ENCODE results near the gene LBP.
"Not testable (repeated sequence)": the region's sequence is repeated elsewhere in the genome, so short reads cannot be mapped to it uniquely, and the experiment has no call there.

The LBP gene

DNA sequence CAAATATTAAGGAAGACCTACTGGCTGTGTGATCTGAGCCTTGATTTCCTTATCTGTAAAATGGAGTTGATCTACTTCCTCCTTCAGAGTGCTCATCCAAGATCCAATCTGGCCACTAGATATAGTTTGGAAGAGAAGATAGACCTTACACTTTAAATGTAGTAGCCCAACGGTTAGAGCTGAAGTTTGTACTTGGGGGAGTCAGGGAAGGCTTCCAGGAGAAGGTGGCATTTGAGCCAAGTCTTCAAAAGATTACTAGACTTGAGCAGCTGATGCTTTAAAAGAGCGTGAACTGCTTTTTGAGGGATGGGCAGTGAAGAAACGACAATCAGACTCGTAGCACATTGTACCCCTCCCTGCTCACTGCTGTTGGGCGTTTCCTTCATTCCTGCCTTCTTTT lies 3.6 kb downstream of the LBP start:
- DNase-seq (ENCODE audit: low read depth), result no peak

DNA sequence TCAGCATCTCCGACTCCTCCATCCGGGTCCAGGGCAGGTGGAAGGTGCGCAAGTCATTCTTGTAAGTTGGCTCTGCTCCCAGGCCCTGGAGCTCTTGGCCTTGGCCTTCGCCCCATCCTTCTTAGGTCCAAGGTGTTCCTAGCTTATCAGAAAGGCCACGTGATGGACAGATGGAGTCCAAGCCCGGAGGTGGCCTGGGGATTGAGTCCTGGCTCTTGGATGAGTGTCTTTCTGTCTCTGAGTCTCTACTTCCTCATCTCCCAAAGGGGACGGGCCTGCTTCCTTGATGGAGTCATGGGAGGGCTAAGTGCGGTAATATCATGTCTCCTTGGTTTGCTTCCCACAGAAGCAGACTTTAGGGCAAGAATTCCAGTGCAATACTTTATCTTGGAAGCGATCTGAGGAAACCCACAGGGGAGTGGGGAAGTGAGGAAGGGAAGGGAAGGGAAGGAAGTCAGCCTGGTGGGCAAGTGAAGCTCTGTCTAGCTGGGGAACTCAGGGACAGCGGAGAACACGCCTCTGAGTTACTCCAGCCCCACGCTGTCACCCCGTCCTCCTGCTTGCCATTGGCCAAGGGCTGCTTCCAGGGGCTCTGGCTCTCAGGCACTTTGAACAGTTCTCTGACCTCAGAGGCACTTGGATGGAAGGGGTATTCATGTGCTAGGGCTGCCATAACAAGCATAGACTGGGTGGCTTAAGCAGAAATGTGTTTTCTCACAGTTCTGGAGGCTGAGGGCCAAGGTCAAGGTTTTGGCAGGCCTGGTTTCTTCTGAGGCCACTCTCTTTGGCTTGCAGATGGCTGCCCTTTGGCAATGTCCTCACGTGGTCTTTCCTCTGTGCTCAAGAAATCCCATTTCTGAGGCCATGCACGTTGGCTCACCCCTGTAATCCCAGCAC lies 4.8 kb downstream of the LBP start:
- no peak for DNase-seq (ENCODE audit: low read depth)

DNA sequence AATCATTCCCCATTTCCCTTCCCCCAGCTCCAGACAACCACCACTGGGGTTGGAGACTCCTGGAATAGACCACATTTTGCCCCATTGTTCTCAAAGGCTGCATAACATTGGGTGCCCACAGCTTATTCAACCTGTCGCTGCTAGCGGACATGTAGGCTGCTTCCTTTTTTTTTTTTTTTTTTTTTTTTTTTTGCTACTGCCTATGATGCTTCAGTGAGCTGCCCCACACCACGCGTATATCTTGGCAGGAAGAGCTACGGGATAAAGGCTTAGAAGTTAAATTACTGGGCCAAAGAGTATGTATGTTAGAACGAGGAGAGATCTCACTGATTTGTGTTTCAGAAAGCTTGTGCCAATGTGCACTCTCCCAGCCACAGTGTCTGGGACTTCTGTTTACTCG lies 7.0 kb downstream of the LBP start:
- no peak for DNase-seq (ENCODE audit: low read depth)

DNA sequence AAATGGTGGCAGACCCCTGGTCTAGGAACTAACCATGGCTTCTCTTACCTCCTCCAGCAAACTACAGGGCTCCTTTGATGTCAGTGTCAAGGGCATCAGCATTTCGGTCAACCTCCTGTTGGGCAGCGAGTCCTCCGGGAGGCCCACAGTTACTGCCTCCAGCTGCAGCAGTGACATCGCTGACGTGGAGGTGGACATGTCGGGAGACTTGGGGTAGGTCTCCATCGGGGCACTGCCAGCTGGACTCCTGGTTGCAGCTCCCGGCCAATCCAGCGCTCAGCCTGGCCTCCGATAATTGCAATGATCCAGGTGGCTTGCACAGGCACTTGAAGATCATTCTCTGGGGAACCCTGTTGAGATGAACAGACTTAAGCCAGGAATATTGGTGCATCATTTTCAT lies 7.9 kb downstream of the LBP start:
- DNase-seq (ENCODE audit: low read depth), result no peak

DNA sequence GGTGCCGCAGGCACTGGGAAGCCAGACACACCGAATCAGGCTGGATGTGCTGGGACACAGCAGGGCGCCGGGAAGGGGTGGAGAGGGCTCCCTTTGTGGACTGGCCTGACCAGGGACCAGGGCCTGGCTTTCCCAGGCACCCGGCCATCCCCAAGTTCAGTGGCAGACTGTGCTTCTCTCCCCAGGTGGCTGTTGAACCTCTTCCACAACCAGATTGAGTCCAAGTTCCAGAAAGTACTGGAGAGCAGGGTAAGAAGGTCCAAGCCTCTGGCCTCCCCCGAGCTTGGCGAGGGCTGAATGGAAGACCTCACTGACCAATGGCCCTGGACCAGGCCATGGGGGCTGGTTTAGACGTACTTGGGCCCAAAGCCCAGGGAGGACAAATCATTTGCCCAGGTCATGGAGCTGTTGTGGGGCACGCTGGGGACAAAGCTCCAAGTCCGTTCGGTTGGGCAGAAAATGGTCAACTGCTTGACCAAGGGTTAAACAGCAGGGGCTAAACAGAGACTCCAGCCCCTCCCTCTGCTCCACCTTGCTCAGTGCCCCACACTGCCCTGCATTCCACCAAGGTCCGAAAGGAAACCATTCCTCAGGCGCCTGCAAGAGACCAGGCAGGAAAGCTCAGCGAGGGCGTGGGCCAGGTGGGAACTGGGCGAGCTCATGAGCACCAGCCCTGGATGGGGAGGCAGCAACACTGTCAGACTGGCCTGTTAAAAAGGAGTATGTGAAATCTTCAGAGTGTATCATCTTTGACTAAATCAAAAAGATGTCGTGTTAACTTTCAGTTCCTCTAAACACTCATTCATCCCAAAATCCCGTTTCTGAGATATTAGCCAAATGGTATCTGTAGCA lies 9.1 kb downstream of the LBP start:
- DNase-seq (ENCODE audit: low read depth), result no peak

DNA sequence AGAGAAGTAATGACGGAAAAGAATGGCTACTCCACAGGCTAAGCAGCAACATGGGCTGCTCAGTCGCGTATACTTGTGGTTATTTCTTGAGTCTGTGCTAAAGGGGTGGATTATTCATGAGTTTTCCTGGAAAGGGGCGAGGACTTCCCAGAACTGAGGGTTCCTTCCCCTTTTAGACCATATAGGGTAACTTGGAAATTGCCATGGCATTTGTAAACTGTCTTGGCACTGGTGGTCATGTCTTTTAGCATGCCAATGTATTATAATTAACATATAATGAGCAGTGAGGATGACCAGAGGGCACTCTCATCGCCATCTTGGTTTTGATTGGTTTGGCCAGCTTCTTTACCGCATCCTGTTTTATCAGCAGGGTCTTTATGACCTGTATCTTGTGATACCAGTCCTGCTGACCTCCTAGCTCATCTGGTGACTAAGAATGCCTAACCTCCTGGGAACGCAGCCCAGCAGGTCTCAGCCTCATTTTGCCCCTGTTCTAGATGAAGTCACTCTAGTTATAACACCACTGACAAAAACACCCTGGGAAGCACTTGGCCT lies 11.4 kb downstream of the LBP start:
- DNase-seq (ENCODE audit: low read depth), result no peak

DNA sequence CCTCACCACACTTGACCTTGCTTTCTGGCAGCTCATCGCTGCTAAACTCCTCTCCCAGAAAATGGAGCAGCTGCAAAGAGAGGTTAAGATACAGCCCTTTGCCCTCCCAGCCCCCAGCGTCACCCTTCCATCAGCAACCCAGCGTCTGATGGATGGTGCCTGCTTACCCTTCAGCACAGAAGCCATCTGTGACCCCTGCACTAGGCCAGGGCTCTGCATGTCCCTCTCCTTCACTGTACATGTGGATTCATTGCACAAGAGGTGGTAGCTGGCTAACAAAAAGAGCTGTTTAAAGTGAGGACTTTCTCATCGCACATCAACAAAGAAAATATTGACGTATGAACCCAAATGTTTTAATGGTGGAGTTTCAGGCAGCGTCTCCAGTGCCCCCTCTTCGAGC lies 12.3 kb downstream of the LBP start:
- no peak for DNase-seq (ENCODE audit: low read depth)

DNA sequence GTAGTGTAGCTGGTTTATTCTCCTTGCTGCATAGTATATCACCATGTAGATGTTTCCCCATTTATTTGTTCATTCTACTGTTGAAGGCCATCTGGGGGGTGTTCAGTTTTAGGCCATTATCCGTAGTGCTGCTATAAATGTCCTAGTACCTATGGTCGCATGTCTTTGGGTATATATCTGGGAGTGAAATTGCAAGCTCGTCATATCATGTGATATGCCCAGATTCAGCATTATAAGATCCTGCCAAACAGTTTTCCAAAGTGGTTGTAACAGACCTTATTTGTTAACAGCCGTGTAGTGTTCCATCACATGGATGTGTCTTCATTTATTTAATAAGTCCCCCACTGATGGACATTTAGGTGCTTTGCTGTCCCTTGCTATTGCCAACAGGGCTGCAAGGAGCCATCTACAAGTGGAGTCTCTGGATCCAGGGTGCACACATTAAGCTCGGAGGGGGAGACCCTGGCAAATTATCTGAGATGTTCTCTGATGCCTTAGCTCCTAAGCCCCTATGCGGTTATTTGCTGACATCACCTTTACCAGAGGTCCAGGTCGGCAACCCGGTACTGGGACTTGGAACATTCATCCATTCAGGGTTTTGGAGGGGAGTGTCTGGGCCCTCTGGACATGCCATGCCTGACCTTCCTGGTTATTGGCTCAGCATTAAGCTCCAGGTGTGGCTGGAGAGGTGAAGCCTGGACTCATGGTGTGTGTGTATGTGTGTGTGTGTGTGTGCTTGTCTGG lies 16.9 kb downstream of the LBP start:
- no peak for DNase-seq (ENCODE audit: low read depth)

DNA sequence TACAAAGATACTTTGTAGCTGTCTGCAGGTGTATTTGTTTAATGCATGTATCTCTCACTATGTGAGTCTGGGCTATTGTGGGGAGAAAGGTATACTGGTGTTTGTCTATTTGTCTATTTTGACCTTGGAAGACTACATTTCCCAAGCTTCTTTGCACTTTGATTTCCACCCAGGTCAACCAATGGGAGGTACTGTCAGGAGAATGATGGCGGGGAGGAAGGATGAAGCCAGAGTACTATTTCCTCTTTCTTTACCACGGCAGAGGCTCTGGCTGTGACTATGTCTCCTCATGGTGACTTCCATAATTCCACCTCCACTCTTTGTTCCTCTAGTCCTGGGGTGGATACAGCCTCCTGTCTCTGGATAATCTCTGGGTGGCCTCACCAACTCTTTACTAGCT lies 23.1 kb downstream of the LBP start:
- no peak for DNase-seq (ENCODE audit: low read depth)

DNA sequence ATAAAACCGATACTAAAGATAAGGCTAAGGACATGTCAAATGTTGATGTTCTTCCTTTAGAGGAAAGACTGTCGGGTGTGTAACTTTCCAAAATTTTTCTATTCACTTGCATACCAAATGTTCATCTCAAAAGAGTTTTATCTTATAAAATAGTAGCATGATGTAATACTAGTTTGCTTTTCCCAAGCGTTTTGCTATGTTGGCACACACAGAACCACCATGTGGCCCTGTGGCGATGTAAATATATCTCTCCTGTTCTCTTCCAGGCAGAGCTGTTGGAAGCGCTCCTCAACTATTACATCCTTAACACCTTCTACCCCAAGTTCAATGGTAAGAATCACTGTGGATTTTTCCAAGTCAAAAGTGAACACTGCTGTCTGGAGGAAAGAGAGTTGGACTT lies 26.5 kb downstream of the LBP start:
- DNase-seq (ENCODE audit: low read depth), result no peak

DNA sequence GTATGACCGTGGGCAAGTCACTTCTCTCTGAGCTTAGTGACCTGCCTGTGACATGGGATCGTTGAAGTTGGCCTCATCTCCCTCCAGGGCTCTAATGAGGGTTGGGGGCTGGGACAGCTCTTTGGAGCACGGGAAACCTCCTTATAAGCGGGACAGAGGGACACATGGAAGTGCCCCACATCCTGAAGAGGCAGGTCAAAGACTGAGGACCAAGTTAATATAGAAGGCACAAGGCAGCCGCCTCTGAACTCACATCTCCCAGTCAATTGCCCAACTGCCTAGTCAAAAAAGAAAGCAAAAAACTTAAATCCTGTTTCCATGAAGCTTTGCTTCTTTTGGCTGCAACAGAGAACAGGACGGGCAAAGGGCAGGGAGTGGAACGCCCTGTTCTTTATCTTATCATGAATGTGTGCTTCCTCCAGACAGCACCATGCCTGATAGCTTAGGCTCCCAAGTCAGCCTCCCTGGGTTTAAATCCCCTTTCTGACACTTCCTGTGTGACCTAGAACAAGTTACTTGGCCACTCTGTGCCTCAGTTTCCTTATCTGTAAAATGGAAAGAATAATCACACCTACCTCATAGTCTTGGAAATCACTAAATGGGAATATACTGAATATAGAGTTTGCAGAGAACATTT lies 27.1 kb downstream of the LBP start:
- DNase-seq (ENCODE audit: low read depth), result no peak

DNA sequence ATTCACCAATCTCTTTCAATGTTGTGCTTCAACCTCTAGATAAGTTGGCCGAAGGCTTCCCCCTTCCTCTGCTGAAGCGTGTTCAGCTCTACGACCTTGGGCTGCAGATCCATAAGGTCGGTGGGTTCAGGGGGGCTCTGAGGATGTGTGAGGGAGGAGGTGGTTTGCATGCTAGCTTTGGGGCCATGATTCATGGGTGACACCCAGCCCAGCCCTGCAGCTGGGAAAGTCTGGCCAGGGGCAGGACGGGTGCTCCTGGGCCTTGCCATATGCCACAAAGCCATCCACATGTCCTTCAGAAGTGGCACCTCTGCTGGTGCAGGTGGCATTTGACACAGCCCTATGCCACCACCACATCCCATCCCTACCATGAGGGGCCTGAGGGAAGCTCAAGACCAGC lies 27.6 kb downstream of the LBP start:
- DNase-seq (ENCODE audit: low read depth), result no peak

DNA sequence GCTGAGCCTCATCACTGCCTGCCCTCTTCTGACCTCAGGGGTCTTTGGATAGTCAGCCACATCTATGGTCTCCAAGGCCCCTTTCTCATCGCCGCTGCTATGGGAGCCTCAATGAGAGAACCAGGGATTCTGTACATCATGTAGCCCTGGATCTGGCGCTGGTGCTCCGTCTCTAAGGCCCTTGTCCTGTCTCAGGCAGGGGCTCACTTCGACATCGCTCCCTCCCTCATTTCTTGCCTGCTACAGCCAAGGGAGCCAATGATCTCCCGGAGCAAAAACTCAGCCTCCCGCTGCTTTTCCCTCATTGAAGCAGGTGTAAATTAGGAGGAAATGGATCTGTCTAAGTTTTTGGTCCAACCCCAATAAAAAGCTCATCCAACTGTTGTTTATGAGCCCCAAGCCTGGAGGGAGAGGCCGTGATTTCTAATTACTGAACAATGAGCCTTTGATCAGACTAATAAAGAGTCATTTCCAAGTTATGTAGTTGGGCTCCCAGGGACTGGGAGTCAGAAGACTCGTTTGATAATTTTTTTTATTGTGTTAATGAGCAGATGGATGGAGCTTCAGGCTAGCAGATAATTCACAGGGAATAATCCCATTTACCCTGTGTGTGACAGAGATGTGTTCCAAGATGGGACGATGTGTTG lies 30.9 kb downstream of the LBP start:
- no peak for DNase-seq (ENCODE audit: low read depth)

DNA sequence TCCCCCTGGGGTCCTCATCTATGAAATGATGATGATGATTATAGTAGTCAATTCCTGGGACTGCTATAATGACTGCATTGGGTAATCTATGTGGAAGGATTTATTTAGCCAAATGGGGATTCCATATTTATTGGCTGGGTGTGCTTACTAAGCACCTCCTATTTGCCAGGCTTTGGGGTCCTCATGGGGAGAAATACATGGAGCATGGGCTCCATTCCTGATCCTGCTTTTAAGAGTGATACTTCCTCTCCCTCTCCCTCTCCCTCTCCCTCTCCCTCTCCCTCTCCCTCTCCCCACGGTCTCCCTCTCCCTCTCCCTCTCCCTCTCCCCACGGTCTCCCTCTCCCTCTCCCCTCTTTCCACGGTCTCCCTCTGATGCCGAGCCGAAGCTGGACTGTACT lies 31.6 kb downstream of the LBP start:
- DNase-seq (ENCODE audit: low read depth), result not testable (repeated sequence)

DNA sequence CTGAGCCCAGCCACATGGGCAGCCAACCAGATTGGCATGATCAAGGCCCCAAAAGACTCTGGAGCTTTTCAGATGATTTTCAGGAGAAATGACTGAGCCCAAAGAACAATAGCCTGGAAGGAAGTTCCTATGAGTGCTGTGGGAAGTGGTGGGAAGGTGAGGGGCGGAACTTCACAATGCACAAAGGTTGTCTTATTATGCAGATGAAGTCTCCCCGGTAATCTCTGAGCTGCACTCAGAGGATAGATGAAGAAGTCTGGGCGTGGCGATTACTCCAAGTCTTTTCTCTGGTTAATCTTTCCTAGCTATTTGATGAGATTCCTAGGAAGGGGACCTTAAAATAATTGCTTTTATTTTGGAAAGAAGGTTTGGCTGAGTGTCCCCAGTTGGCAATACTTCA lies 36.9 kb downstream of the LBP start:
- DNase-seq (ENCODE audit: low read depth), result no peak

DNA sequence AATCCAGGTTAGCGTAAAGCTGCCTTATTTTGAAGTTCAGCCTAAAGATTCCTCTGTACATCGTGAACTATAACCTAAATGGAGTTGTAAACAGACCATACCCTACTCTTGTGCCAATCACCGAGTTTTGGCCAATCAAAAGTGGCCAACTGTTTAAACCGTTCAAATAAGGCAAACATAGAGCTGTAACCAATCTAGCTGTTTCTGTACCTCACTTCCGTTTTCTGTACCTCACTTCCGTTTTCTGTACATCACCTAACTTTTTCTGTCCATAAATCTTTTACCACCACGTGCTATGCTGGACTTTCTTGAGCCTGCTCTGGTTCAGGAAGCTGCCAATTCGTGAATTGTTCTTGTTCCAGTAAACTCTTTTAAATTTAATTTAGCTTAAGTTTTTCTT lies 39.7 kb downstream of the LBP start:
- no peak for DNase-seq (ENCODE audit: low read depth)

DNA sequence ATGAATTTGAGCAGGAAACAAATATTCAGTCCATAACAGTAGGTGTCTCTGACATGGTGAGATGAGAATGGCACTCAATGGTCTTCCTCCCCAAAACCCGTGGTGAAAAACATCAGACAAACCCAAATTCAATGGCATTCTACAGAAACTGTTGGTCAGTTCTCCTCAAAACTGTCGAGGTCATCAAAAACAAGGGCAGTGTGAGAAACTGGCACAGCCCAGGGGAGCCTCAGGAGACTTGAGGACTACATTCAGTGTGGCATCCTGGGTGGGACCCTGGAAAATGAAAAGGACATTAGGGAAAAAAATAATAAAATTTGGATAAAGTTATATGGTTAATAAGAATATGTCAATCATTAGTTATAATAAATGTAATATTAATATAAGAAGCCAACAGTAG lies 40.6 kb downstream of the LBP start:
- no peak for DNase-seq (ENCODE audit: low read depth)

DNA sequence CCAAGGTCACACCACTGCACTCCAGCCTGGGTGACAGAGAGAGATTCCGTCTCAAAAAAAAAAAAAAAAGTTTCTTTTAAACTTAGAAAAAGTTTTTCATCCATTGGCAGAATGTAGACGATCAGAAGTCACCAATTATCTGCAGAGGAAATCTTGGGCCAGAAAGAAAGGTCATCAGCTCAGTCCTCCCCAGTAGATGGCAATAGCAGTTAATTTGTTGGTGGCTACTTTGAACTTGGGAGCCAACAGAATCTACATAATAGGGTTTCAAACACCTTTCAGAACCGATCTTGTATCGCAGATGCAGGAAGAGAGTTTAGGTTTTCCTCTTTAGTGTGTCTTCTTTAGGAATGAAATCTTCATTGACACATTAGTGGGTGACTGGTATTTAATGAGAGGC lies 41.7 kb downstream of the LBP start:
- no peak for DNase-seq (ENCODE audit: low read depth)

DNA sequence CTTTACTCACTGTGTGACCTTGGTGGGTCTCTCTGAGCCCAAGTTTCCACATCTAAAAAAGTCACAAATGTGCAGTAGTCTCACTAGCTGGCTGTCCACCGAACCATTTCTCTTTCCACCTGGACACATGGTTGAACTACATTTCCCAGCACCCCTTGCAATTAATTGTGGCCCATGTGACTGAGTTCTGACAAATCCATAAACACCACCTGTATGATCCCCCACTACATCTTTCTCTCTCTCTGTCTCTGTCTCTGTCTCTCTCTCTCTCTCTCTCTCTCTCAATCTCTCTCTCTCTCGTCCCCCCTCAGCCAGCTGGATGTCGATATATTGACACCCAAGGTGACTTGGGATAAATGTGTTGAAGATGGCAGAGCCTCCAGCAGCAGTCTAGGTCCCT lies 46.1 kb downstream of the LBP start:
- DNase-seq (ENCODE audit: low read depth), result no peak

DNA sequence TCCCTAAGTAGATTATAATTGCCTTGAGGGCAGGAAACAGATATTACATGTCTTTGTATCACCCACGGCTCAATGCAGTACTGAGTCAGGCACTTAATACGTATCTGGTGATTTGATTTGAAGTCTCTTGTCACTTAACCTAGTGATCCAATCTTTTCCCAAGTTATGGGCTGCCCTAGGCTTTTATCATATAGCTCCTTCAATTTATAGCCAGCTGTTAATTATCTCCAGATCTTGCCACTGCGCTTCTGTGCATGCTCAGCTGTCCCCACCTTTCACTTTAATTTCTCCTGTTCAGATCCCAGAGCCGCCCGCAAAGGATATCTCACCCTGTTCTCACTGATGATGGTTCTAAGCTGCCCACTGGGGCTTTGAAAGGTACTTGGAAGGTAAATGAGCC lies 47.0 kb downstream of the LBP start:
- DNase-seq (ENCODE audit: low read depth), result no peak

DNA sequence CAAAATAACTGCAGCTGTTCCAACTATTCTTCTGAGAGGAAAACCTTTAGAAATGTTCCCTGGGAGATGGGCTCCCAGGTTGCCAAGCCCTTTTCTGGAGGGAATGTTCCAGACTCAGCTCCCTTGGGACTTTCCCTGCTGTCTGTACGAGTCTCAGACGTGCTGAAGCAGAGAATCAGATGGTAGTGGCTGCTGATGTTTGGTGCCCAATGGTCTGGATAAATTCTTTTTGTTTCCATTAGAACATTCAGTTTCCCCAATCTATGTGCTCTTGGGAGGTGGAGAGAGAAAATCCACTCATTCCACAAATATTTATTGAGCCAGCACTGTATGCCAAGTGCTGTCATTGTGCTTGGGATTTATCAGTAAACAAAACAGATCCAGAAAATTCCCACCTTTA lies 48.9 kb downstream of the LBP start:
- no peak for DNase-seq (ENCODE audit: low read depth)
